Measurements from ENCODE around the gene SLC4A4.

SLC4A4 gene

DNA sequence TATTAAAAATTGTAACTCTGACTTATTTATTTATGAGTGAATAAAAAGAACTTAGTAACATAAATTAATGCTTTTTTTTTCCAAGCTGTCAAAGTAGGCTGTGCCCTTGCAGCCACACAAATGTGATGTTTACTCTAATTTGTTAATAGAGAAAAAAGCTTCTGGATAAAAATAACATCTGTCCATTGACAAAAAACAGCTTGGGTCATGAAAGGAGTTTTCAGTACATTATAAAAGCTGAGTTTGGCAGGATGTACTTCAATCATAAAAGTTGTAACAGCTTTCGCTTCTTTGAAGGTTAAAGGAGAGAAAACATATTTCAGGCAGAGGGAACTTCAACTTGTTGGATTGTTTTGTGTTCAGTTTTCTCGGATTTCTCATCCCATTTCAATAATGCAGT lies 105.6 kb downstream of the SLC4A4 start:
- TF ChIP-seq, protein P1, sequence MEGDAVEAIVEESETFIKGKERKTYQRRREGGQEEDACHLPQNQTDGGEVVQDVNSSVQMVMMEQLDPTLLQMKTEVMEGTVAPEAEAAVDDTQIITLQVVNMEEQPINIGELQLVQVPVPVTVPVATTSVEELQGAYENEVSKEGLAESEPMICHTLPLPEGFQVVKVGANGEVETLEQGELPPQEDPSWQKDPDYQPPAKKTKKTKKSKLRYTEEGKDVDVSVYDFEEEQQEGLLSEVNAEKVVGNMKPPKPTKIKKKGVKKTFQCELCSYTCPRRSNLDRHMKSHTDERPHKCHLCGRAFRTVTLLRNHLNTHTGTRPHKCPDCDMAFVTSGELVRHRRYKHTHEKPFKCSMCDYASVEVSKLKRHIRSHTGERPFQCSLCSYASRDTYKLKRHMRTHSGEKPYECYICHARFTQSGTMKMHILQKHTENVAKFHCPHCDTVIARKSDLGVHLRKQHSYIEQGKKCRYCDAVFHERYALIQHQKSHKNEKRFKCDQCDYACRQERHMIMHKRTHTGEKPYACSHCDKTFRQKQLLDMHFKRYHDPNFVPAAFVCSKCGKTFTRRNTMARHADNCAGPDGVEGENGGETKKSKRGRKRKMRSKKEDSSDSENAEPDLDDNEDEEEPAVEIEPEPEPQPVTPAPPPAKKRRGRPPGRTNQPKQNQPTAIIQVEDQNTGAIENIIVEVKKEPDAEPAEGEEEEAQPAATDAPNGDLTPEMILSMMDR (IDR thresholded peaks at IDR 0.05; ENCODE audit: poor library complexity, severe bottlenecking), result no peak
- no peaks in the 10 kb centered on the region for H3K9me3 ChIP-seq (ENCODE audit: severe bottlenecking)
- no peak overlapping the region for H3K27ac ChIP-seq (ENCODE audit: poor library complexity, severe bottlenecking)
- no peak overlapping the region for H3K4me3 ChIP-seq (ENCODE audit: severe bottlenecking)
- ATAC-seq (ENCODE audit: low read depth) (no peak), DNase-seq (ENCODE audit: low spot score) (no peak)
- H3K36me3 ChIP-seq (ENCODE audit: low read depth), result no peaks in the 10 kb centered on the region
- no peaks in the 10 kb centered on the region for H3K27me3 ChIP-seq (ENCODE audit: insufficient read depth, poor library complexity, severe bottlenecking)
- H3K4me1 ChIP-seq (ENCODE audit: insufficient read depth, poor library complexity, severe bottlenecking), result peaks cover 9% of the 10 kb centered on the region

DNA sequence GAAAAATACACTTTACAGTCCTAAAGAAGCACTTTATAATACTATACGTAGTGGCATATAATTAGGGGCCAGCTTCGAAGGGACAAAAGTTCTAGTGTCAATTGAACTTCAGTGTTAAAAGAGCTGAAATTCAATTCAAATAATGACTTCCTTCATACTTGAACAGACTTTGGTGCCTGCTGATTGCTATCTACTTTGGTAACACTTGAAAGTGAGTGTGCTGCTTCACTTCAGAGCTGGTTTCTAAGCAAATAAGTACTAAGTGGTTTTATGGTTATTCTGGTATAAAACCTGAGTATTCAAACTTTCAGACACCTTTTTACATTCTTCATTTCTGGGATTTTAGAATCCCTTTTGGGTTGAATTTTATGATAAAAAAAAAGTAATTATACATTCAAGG lies 107.0 kb downstream of the SLC4A4 start:
- no peaks in the 10 kb centered on the region for H3K9me3 ChIP-seq (ENCODE audit: severe bottlenecking)
- no peak overlapping the region for H3K27ac ChIP-seq (ENCODE audit: poor library complexity, severe bottlenecking)
- H3K36me3 ChIP-seq (ENCODE audit: low read depth), result no peaks in the 10 kb centered on the region
- ATAC-seq (ENCODE audit: low read depth) (no peak), DNase-seq (ENCODE audit: low spot score) (no peak)
- peaks cover 9% of the 10 kb centered on the region for H3K4me1 ChIP-seq (ENCODE audit: insufficient read depth, poor library complexity, severe bottlenecking)
- no peak overlapping the region for H3K4me3 ChIP-seq (ENCODE audit: severe bottlenecking)
- no peaks in the 10 kb centered on the region for H3K27me3 ChIP-seq (ENCODE audit: insufficient read depth, poor library complexity, severe bottlenecking)
- TF ChIP-seq, protein P1 (IDR thresholded peaks at IDR 0.05; ENCODE audit: poor library complexity, severe bottlenecking), result no peak

DNA sequence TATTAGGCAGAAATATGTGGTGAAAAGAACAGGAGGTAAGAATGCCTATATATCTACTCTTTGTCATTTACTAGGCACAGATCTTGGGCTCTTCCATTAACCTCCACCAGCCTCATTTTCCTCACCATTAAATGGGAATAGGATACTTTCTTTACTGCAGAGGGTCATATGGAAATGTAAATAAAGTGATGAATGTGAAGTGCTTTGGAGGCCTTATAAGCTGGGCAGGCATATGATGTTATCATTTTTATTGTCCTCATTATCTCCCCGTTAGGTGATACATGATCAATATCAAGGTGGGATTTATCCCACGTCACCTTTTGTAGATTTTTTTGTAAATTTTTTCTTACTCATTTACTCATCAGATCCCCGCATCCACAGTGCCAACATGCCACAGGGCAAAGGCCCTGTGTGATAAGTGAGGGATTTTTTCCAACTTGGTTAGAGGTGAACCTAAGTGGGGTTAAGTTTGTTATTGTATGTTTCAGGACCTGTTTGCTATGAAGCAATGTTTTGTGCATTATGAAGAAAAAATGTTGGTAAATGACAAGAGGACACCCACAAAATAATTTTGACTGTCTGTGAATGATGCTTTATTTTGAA lies 107.8 kb downstream of the SLC4A4 start:
- no peak overlapping the region for H3K4me3 ChIP-seq (ENCODE audit: severe bottlenecking)
- H3K4me1 ChIP-seq (ENCODE audit: insufficient read depth, poor library complexity, severe bottlenecking), result peaks cover 4% of the 10 kb centered on the region
- H3K27me3 ChIP-seq (ENCODE audit: insufficient read depth, poor library complexity, severe bottlenecking), result no peaks in the 10 kb centered on the region
- ATAC-seq (ENCODE audit: low read depth) (no peak), DNase-seq (ENCODE audit: low spot score) (no peak)
- TF ChIP-seq, protein P1 (IDR thresholded peaks at IDR 0.05; ENCODE audit: poor library complexity, severe bottlenecking), result no peak
- no peaks in the 10 kb centered on the region for H3K9me3 ChIP-seq (ENCODE audit: severe bottlenecking)
- no peak overlapping the region for H3K27ac ChIP-seq (ENCODE audit: poor library complexity, severe bottlenecking)
- no peaks in the 10 kb centered on the region for H3K36me3 ChIP-seq (ENCODE audit: low read depth)

DNA sequence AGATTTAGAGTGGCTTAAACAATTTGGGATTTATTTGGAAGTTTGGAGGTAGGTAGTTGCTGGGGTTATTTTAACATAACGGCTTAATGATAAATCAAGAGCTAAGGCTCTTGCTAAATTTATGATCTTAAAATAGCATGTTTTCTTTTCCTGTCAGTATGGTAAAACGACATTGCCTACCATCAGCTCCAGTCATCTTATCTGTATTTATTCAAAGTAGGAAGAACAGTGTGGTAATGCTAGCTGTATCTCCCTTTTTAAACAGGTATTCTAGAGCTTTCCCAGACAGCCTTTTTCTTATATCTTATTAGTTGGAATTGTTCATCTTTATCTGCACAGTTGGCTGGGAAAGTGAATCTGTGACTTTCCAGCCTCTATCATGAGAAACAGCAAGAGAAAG lies 110.2 kb downstream of the SLC4A4 start:
- H3K9me3 ChIP-seq (ENCODE audit: severe bottlenecking), result no peaks in the 10 kb centered on the region
- no peak for ATAC-seq (ENCODE audit: low read depth)
- no peak for DNase-seq (ENCODE audit: low spot score)
- H3K4me1 ChIP-seq (ENCODE audit: insufficient read depth, poor library complexity, severe bottlenecking), result no peaks in the 10 kb centered on the region
- no peaks in the 10 kb centered on the region for H3K27me3 ChIP-seq (ENCODE audit: insufficient read depth, poor library complexity, severe bottlenecking)
- H3K27ac ChIP-seq (ENCODE audit: poor library complexity, severe bottlenecking), result no peak overlapping the region
- TF ChIP-seq, protein P1 (IDR thresholded peaks at IDR 0.05; ENCODE audit: poor library complexity, severe bottlenecking), result no peak
- no peak overlapping the region for H3K4me3 ChIP-seq (ENCODE audit: severe bottlenecking)
- H3K36me3 ChIP-seq (ENCODE audit: low read depth), result no peaks in the 10 kb centered on the region

GRCh38 chr4:71449878-71450277 lies 111.1 kb downstream of the SLC4A4 start:
- DNase-seq (ENCODE audit: low spot score) (no peak), ATAC-seq (ENCODE audit: low read depth) (no peak)
- Histone ChIP-seq H3K9me3 (ENCODE audit: severe bottlenecking) (no peaks in the 10 kb centered on the region), H3K4me3 (ENCODE audit: severe bottlenecking) (no peak overlapping the region), H3K27ac (ENCODE audit: poor library complexity, severe bottlenecking) (no peak overlapping the region), H3K4me1 (ENCODE audit: insufficient read depth, poor library complexity, severe bottlenecking) (no peaks in the 10 kb centered on the region), H3K36me3 (ENCODE audit: low read depth) (no peaks in the 10 kb centered on the region), H3K27me3 (ENCODE audit: insufficient read depth, poor library complexity, severe bottlenecking) (no peaks in the 10 kb centered on the region)
- TF ChIP-seq, protein P1 (IDR thresholded peaks at IDR 0.05; ENCODE audit: poor library complexity, severe bottlenecking), result no peak
